HL-60 (cell line): ENCODE data around the gene ADAT3.

ENCODE experiments used
- DNase-seq, 2 experiments: peaks; one replicate each; pipeline ENCODE4 v3.0.0-alpha.2; 2010 to 2020; ENCODE audit warnings: low read depth in 1 of 2, low spot score in 1 of 2
- H3K27ac ChIP-seq: fragments of 250-450 bp; sonication (Bioruptor Pico); replicated peaks from 2 replicates; pipeline ENCODE4 v1.5.1; 2020; ENCODE audit warnings: mild to moderate bottlenecking, moderate library complexity
- H3K27me3 ChIP-seq: fragments of 250-450 bp; sonication (Bioruptor Pico); 2 replicates; pipeline ENCODE4 v1.5.1; 2021; ENCODE audit warnings: mild to moderate bottlenecking, moderate library complexity; ENCODE audit not compliant: insufficient read depth, poor library complexity, severe bottlenecking
- H3K4me3 ChIP-seq: replicated peaks from 2 replicates; pipeline ENCODE4 v1.5.1; 2011; ENCODE audit warnings: mild to moderate bottlenecking, control low read depth, low read length; ENCODE audit not compliant: insufficient read depth
- GABPA ChIP-seq: IDR thresholded peaks from 2 replicates; pipeline ENCODE4 v1.6.1; 2012; ENCODE audit warnings: low read depth
- POLR2AphosphoS5 ChIP-seq: IDR thresholded peaks from 2 replicates; pipeline ENCODE4 v1.6.1; 2012; ENCODE audit warnings: low read depth
- SPI1 ChIP-seq: IDR thresholded peaks from 2 replicates; pipeline ENCODE4 v1.6.1; 2012; ENCODE audit warnings: low read depth, mild to moderate bottlenecking, borderline replicate concordance
- TF ChIP-seq, protein P1 (sequence below): IDR thresholded peaks from one replicate; pipeline ENCODE4 v1.5.1; 2011; ENCODE audit warnings: low read length, control low read depth, inconsistent platforms; ENCODE audit not compliant: insufficient read depth
- TF ChIP-seq, protein P2 (sequence below): IDR thresholded peaks from 2 replicates; pipeline ENCODE4 v1.6.1; 2012; ENCODE audit warnings: low read depth; ENCODE audit not compliant: insufficient replicate concordance

The ADAT3 gene

GRCh38 chr19:1911098-1911497 lies 5.9 kb downstream of the ADAT3 start:
- Histone ChIP-seq H3K27ac (no peak overlapping the region), H3K4me3 (no peak overlapping the region), H3K27me3 (no peaks in the 10 kb centered on the region)
- no peak for DNase-seq
- TF ChIP-seq, protein P1, sequence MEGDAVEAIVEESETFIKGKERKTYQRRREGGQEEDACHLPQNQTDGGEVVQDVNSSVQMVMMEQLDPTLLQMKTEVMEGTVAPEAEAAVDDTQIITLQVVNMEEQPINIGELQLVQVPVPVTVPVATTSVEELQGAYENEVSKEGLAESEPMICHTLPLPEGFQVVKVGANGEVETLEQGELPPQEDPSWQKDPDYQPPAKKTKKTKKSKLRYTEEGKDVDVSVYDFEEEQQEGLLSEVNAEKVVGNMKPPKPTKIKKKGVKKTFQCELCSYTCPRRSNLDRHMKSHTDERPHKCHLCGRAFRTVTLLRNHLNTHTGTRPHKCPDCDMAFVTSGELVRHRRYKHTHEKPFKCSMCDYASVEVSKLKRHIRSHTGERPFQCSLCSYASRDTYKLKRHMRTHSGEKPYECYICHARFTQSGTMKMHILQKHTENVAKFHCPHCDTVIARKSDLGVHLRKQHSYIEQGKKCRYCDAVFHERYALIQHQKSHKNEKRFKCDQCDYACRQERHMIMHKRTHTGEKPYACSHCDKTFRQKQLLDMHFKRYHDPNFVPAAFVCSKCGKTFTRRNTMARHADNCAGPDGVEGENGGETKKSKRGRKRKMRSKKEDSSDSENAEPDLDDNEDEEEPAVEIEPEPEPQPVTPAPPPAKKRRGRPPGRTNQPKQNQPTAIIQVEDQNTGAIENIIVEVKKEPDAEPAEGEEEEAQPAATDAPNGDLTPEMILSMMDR: no peak
- no peak for TF ChIP-seq POLR2AphosphoS5
- TF ChIP-seq SPI1: no peak
- TF ChIP-seq GABPA: no peak
- TF ChIP-seq, protein P2, sequence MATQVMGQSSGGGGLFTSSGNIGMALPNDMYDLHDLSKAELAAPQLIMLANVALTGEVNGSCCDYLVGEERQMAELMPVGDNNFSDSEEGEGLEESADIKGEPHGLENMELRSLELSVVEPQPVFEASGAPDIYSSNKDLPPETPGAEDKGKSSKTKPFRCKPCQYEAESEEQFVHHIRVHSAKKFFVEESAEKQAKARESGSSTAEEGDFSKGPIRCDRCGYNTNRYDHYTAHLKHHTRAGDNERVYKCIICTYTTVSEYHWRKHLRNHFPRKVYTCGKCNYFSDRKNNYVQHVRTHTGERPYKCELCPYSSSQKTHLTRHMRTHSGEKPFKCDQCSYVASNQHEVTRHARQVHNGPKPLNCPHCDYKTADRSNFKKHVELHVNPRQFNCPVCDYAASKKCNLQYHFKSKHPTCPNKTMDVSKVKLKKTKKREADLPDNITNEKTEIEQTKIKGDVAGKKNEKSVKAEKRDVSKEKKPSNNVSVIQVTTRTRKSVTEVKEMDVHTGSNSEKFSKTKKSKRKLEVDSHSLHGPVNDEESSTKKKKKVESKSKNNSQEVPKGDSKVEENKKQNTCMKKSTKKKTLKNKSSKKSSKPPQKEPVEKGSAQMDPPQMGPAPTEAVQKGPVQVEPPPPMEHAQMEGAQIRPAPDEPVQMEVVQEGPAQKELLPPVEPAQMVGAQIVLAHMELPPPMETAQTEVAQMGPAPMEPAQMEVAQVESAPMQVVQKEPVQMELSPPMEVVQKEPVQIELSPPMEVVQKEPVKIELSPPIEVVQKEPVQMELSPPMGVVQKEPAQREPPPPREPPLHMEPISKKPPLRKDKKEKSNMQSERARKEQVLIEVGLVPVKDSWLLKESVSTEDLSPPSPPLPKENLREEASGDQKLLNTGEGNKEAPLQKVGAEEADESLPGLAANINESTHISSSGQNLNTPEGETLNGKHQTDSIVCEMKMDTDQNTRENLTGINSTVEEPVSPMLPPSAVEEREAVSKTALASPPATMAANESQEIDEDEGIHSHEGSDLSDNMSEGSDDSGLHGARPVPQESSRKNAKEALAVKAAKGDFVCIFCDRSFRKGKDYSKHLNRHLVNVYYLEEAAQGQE: no peak

- H3K4me3 ChIP-seq: no peak overlapping the region
- no peak for TF ChIP-seq GABPA
- TF ChIP-seq, protein P1: no peak
- TF ChIP-seq, protein P2: no peak
- no peak for TF ChIP-seq POLR2AphosphoS5
- no peak for TF ChIP-seq SPI1
- H3K27ac ChIP-seq: no peak overlapping the region
- H3K27me3 ChIP-seq: no peaks in the 10 kb centered on the region
- DNase-seq: no peak
Observed at GRCh38 chr19:1911995-1912394, 6.8 kb downstream of the ADAT3 start.

DNA sequence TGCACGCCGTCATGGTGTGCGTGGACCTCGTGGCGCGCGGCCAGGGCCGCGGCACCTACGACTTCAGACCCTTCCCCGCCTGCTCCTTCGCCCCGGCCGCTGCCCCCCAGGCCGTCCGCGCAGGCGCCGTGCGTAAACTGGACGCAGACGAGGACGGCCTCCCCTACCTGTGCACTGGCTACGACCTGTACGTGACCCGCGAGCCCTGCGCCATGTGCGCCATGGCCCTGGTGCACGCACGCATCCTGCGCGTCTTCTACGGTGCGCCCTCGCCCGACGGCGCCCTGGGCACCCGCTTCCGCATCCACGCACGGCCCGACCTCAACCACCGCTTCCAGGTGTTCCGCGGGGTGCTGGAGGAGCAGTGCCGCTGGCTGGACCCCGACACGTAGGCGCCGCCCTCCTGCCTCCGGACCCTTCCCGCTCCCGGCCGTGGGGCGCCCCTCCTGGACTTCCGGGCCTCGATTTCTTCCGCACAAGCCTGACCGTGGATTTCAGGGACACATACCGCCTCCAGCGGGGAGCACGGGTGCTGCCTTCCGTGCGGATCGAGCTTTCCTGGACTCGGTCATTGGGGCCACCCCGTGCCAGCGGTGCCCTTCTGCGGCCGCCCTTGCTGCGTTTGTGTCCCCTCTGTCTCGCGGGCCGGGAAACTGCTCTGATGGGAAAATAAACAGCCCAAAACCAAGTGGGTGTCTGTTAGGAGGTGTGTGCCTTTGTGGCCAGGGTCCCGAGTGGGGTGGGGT lies 7.7 kb downstream of the ADAT3 start:
- DNase-seq: no peak
- Histone ChIP-seq H3K4me3 (no peak overlapping the region), H3K27me3 (no peaks in the 10 kb centered on the region), H3K27ac (no peak overlapping the region)
- TF ChIP-seq POLR2AphosphoS5: no peak
- TF ChIP-seq, protein P2: no peak
- TF ChIP-seq SPI1: no peak
- no peak for TF ChIP-seq GABPA
- TF ChIP-seq, protein P1: no peak
